SK-N-SH treated with all-trans-retinoic acid at 6 μM for 48 hours (cell line): ENCODE data around the gene SIRT7.

Source experiments
- ATAC-seq: fragments of 200-7000 bp; cut with Tn5 transposase; 3 replicates; pipeline ENCODE4 v1.9.1; 2020; ENCODE audit warnings: mild to moderate bottlenecking, moderate library complexity
- ARNTL ChIP-seq: fragments of 450-650 bp; formaldehyde crosslinking; IDR thresholded peaks from 2 replicates; pipeline ENCODE4 v1.5.0; 2020; ENCODE audit warnings: low read depth, mild to moderate bottlenecking, moderate library complexity, borderline replicate concordance
- BACH2 ChIP-seq: fragments of 250-450 bp; sonication (Bioruptor Pico); IDR thresholded peaks from 2 replicates; pipeline ENCODE4 v1.9.0; 2021; ENCODE audit warnings: mild to moderate bottlenecking, borderline replicate concordance
- CREB5 ChIP-seq: fragments of 250-450 bp; sonication (Bioruptor Pico); IDR thresholded peaks from 2 replicates; pipeline ENCODE4 v1.5.1; 2020; ENCODE audit warnings: low read depth, mild to moderate bottlenecking, moderate library complexity
- CSDC2 ChIP-seq: fragments of 250-450 bp; sonication (Bioruptor Pico); IDR thresholded peaks from 2 replicates; pipeline ENCODE4 v1.5.0; 2020; ENCODE audit warnings: mild to moderate bottlenecking, moderate library complexity
- ESRRG ChIP-seq: fragments of 250-450 bp; sonication (Bioruptor Pico); IDR thresholded peaks from 2 replicates; pipeline ENCODE4 v1.6.1; 2021; ENCODE audit warnings: mild to moderate bottlenecking
- GLIS3 ChIP-seq: fragments of 250-450 bp; sonication (Bioruptor Pico); IDR thresholded peaks from 2 replicates; pipeline ENCODE4 v1.5.0; 2020; ENCODE audit warnings: mild to moderate bottlenecking, moderate library complexity
- PATZ1 ChIP-seq: fragments of 250-450 bp; sonication (Bioruptor Pico); IDR thresholded peaks from 2 replicates; pipeline ENCODE4 v1.8.0; 2020; ENCODE audit warnings: mild to moderate bottlenecking, moderate library complexity, borderline replicate concordance
- POU6F1 ChIP-seq: fragments of 250-450 bp; sonication (Bioruptor Pico); IDR thresholded peaks from 2 replicates; pipeline ENCODE4 v1.8.0; 2021; ENCODE audit warnings: low read depth, mild to moderate bottlenecking, moderate library complexity, borderline replicate concordance
- PPARA ChIP-seq: fragments of 250-450 bp; sonication (Bioruptor Pico); IDR thresholded peaks from 2 replicates; pipeline ENCODE4 v1.5.0; 2020; ENCODE audit warnings: mild to moderate bottlenecking, borderline replicate concordance
- RARB ChIP-seq: fragments of 250-450 bp; sonication (Bioruptor Pico); IDR thresholded peaks from 2 replicates; pipeline ENCODE4 v1.8.0; 2021; ENCODE audit warnings: mild to moderate bottlenecking, moderate library complexity
- SNAI2 ChIP-seq: fragments of 250-450 bp; sonication (Bioruptor Pico); IDR thresholded peaks from 2 replicates; pipeline ENCODE4 v1.5.0; 2020; ENCODE audit warnings: mild to moderate bottlenecking, moderate library complexity
- TCF4 ChIP-seq: fragments of 250-450 bp; sonication (Bioruptor Pico); IDR thresholded peaks from 2 replicates; pipeline ENCODE4 v1.8.0; 2021; ENCODE audit warnings: mild to moderate bottlenecking, moderate library complexity, borderline replicate concordance
- TOX ChIP-seq: fragments of 250-450 bp; sonication (Bioruptor Pico); IDR thresholded peaks from 2 replicates; pipeline ENCODE4 v1.8.0; 2021; ENCODE audit warnings: mild to moderate bottlenecking, moderate library complexity, borderline replicate concordance
- ZC3H10 ChIP-seq: fragments of 250-450 bp; sonication (Bioruptor Pico); IDR thresholded peaks from 2 replicates; pipeline ENCODE4 v1.5.1; 2021; ENCODE audit warnings: mild to moderate bottlenecking, moderate library complexity
- ZFP3 ChIP-seq: fragments of 250-450 bp; sonication (Bioruptor Pico); IDR thresholded peaks from 2 replicates; pipeline ENCODE4 v1.5.0; 2020; ENCODE audit warnings: mild to moderate bottlenecking, moderate library complexity
- ZNF565 ChIP-seq: fragments of 450-650 bp; formaldehyde crosslinking; conservative IDR thresholded peaks from 2 replicates; pipeline ENCODE4 v1.5.0; 2020; ENCODE audit warnings: low read depth, mild to moderate bottlenecking, moderate library complexity
- ZNF70 ChIP-seq: fragments of 450-650 bp; formaldehyde crosslinking; IDR thresholded peaks from 2 replicates; pipeline ENCODE4 v1.5.0; 2020; ENCODE audit warnings: mild to moderate bottlenecking, moderate library complexity
- ZNF8 ChIP-seq: fragments of 450-650 bp; formaldehyde crosslinking; IDR thresholded peaks from 2 replicates; pipeline ENCODE4 v1.5.0; 2020; ENCODE audit warnings: mild to moderate bottlenecking, moderate library complexity
- TF ChIP-seq, protein P1 (sequence below): fragments of 250-450 bp; sonication (Bioruptor Pico); IDR thresholded peaks from 2 replicates; pipeline ENCODE4 v1.5.0; 2020; ENCODE audit warnings: mild to moderate bottlenecking, moderate library complexity
- TF ChIP-seq, protein P2 (sequence below): fragments of 250-450 bp; sonication (Bioruptor Pico); IDR thresholded peaks from 2 replicates; pipeline ENCODE4 v1.5.1; 2021; ENCODE audit warnings: mild to moderate bottlenecking, moderate library complexity

SIRT7 gene

GRCh38 chr17:81939881-81940385, 22.0 kb upstream of the SIRT7 start:
- TF ChIP-seq PATZ1 (CRISPR knock-in tag) (no peak), TOX (CRISPR knock-in tag) (no peak), ZNF8 (CRISPR knock-in tag) (no peak), POU6F1 (CRISPR knock-in tag) (no peak), CREB5 (CRISPR knock-in tag) (no peak), RARB (CRISPR knock-in tag) (no peak), ARNTL (CRISPR knock-in tag) (no peak), ESRRG (no peak), CSDC2 (CRISPR knock-in tag) (no peak), PPARA (CRISPR knock-in tag) (no peak), ZFP3 (CRISPR knock-in tag) (no peak), SNAI2 (no peak), ZNF565 (CRISPR knock-in tag) (no peak)
- TF ChIP-seq, protein P1, sequence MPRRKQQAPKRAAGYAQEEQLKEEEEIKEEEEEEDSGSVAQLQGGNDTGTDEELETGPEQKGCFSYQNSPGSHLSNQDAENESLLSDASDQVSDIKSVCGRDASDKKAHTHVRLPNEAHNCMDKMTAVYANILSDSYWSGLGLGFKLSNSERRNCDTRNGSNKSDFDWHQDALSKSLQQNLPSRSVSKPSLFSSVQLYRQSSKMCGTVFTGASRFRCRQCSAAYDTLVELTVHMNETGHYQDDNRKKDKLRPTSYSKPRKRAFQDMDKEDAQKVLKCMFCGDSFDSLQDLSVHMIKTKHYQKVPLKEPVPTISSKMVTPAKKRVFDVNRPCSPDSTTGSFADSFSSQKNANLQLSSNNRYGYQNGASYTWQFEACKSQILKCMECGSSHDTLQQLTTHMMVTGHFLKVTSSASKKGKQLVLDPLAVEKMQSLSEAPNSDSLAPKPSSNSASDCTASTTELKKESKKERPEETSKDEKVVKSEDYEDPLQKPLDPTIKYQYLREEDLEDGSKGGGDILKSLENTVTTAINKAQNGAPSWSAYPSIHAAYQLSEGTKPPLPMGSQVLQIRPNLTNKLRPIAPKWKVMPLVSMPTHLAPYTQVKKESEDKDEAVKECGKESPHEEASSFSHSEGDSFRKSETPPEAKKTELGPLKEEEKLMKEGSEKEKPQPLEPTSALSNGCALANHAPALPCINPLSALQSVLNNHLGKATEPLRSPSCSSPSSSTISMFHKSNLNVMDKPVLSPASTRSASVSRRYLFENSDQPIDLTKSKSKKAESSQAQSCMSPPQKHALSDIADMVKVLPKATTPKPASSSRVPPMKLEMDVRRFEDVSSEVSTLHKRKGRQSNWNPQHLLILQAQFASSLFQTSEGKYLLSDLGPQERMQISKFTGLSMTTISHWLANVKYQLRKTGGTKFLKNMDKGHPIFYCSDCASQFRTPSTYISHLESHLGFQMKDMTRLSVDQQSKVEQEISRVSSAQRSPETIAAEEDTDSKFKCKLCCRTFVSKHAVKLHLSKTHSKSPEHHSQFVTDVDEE (CRISPR knock-in tag) = no peak
- TF ChIP-seq, all 23 proteins: peak for 0
- no peak for ATAC-seq

DNA sequence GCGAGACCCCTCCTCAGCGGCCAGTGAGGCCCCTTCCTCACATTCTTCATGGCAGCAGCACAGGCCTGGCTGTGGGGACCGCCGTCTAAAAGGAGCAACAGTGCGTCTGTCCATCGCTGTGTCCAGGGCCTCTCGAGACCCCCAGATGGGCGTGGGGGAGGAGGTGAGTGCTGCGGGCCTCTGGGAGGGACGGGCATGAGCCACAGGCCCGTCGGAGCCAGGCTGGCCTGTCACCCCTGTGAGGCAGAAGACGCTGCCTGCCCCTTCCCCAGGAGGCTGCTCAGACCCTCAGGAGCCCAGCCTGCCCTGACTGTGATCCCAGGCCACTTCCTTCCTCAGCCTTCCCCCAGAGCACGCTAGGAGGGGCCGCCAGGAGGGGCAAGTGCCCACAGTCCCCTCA, 21.2 kb upstream of the SIRT7 start:
- ATAC-seq = no peak
- TF ChIP-seq, protein P1 (CRISPR knock-in tag) = no peak
- TF ChIP-seq, protein P2, sequence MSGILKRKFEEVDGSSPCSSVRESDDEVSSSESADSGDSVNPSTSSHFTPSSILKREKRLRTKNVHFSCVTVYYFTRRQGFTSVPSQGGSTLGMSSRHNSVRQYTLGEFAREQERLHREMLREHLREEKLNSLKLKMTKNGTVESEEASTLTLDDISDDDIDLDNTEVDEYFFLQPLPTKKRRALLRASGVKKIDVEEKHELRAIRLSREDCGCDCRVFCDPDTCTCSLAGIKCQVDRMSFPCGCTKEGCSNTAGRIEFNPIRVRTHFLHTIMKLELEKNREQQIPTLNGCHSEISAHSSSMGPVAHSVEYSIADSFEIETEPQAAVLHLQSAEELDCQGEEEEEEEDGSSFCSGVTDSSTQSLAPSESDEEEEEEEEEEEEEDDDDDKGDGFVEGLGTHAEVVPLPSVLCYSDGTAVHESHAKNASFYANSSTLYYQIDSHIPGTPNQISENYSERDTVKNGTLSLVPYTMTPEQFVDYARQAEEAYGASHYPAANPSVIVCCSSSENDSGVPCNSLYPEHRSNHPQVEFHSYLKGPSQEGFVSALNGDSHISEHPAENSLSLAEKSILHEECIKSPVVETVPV (CRISPR knock-in tag) = no peak
- TF ChIP-seq PATZ1 (CRISPR knock-in tag) = no peak
- no peak for TF ChIP-seq POU6F1 (CRISPR knock-in tag)
- no peak for TF ChIP-seq SNAI2
- TF ChIP-seq BACH2 = no peak
- TF ChIP-seq ZFP3 (CRISPR knock-in tag) = no peak
- no peak for TF ChIP-seq ESRRG
- TF ChIP-seq CSDC2 (CRISPR knock-in tag) = no peak
- no peak for TF ChIP-seq GLIS3 (CRISPR knock-in tag)
- TF ChIP-seq CREB5 (CRISPR knock-in tag) = no peak
- no peak for TF ChIP-seq PPARA (CRISPR knock-in tag)
- TF ChIP-seq RARB (CRISPR knock-in tag) = no peak
- TF ChIP-seq ZNF565 (CRISPR knock-in tag) = no peak
- no peak for TF ChIP-seq ARNTL (CRISPR knock-in tag)
- TF ChIP-seq ZNF70 (CRISPR knock-in tag) = no peak
- TF ChIP-seq TCF4 (CRISPR knock-in tag) = no peak
- no peak for TF ChIP-seq ZC3H10 (CRISPR knock-in tag)
